ENCODE measurements around the gene AP1G1.

DNA sequence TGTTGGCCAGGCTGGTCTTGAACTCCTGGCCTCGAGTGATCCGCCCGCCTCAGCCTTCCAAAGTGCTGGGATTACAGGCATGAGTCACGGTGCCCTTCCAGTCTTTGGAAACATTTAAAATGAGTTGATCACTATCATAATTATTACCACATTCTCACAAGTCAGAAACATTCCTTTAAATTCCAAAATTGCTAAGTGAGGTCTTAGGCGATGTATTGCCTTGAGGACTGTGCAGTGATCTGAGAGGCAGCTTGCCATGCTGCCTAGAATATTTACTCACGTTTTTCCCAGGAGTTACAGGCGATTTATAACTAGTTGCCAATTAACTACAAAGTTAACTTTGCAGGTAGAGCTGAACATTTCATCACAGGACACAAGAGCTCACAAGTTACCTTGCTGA lies 31.4 kb upstream of the AP1G1 start:
- TF ChIP-seq CTCF (IDR thresholded peaks at IDR 0.05) (no peak), ZFX (IDR thresholded peaks at IDR 0.05; ENCODE audit: borderline replicate concordance) (no peak)
